Panc1 (cell line): Measurements from ENCODE around the gene APOM. TPM values are rescaled to one million over a fixed set of nuclear protein-coding genes. Genes with fewer than 3 reads are reported as not detected.

ENCODE experiments used
- ATAC-seq: fragments of 200-7000 bp; cut with Tn5 transposase; 2 replicates; pipeline ENCODE4 v1.9.1; 2020; ENCODE audit warnings: mild to moderate bottlenecking, moderate library complexity
- BruUV-seq: library from RNA; stranded (reverse); fragments of 400-500 nt; replicated peaks from 2 replicates; lab custom pipeline; 2021; lab: Mats Ljungman, UMichigan
- CTCF ChIA-PET: fragments of 300-600 bp; sonication (Branson Sonifier 250); formaldehyde crosslinking; loops from one replicate; lab custom pipeline; 2022; ENCODE audit warnings: antibody characterized with exemption; lab: Charles Lee
- POLR2A ChIA-PET: fragments of 300-600 bp; sonication (Branson Sonifier 250); formaldehyde crosslinking; loops from one replicate; lab custom pipeline; 2022; ENCODE audit warnings: antibody characterized with exemption; lab: Charles Lee
- DNase-seq: peaks from one replicate; pipeline ENCODE4 v3.0.0-alpha.2; 2010; ENCODE audit warnings: low read depth, low spot score
- H3K27ac ChIP-seq: 2 replicates; pipeline ENCODE4 v1.5.1; 2011; ENCODE audit warnings: mild to moderate bottlenecking, low read length, inconsistent platforms
- H3K27me3 ChIP-seq: fragments of 200-500 bp; sonication (Bioruptor generic); 2 replicates; pipeline ENCODE4 v1.6.0; 2014; ENCODE audit warnings: low read length, inconsistent platforms; ENCODE audit not compliant: control insufficient read depth, insufficient read depth
- H3K36me3 ChIP-seq: fragments of 200-500 bp; sonication (Bioruptor generic); 2 replicates; pipeline ENCODE4 v1.5.1; 2014; ENCODE audit warnings: inconsistent platforms, mild to moderate bottlenecking, low read length, moderate library complexity; ENCODE audit not compliant: control insufficient read depth, insufficient read depth
- H3K4me1 ChIP-seq: 2 replicates; pipeline ENCODE4 v1.5.1; 2011; ENCODE audit warnings: inconsistent platforms, mild to moderate bottlenecking, low read length, moderate library complexity; ENCODE audit not compliant: control insufficient read depth, insufficient read depth
- H3K4me3 ChIP-seq, 2 experiments: 2 replicates each; pipeline ENCODE4 v1.5.1; 2011 to 2012; ENCODE audit warnings: low read depth in 2 of 2, low read length in 2 of 2, mild to moderate bottlenecking in 2 of 2, inconsistent platforms in 1 of 2, moderate library complexity in 1 of 2
- H3K9me3 ChIP-seq: fragments of 200-500 bp; sonication (Bioruptor generic); 2 replicates; pipeline ENCODE4 v1.5.1; 2014; ENCODE audit warnings: low read depth, mild to moderate bottlenecking, inconsistent platforms, low read length, moderate library complexity; ENCODE audit not compliant: control insufficient read depth, insufficient read depth
- POLR2AphosphoS5 ChIP-seq: IDR thresholded peaks from 2 replicates; pipeline ENCODE4 v1.6.1; 2012; ENCODE audit warnings: mild to moderate bottlenecking, low read depth, low read length, moderate library complexity
- SIN3A ChIP-seq: IDR thresholded peaks from 2 replicates; pipeline ENCODE4 v1.6.1; 2012; ENCODE audit warnings: low read depth, mild to moderate bottlenecking, low read length, moderate library complexity, borderline replicate concordance; ENCODE audit not compliant: insufficient read depth
- TCF7L2 ChIP-seq: IDR thresholded peaks from 2 replicates; pipeline ENCODE4 v1.6.1; 2011; ENCODE audit warnings: mild to moderate bottlenecking, low read depth, low read length, inconsistent platforms
- in situ Hi-C: cut with HindIII; loops from 2 replicates; pipeline ENCODE4 v1.10.0; 2016; ENCODE audit warnings: low sequenced_read_pairs, low pct_unique_long_range_greater_than_20kb
- intact Hi-C: fragments of 100-400 bp; cut with micrococcal nuclease; formaldehyde crosslinking; loops from one replicate; pipeline ENCODE4 v1.10.0; 2022; ENCODE audit not compliant: unreplicated experiment
- total RNA-seq: library from RNA; stranded (reverse); gene quantifications from one replicate; pipeline ENCODE4 v1.2.1, GENCODE V29; 2021; ENCODE audit not compliant: unreplicated experiment
- TF ChIP-seq, protein P1 (sequence below), 2 experiments: IDR thresholded peaks; 2 replicates each; pipeline ENCODE4 v1.6.1; 2011 to 2012; ENCODE audit warnings: low read depth in 2 of 2, control low read depth in 1 of 2, low read length in 1 of 2, mild to moderate bottlenecking in 1 of 2, moderate library complexity in 1 of 2; ENCODE audit not compliant: insufficient read depth in 1 of 2
- TF ChIP-seq, protein P2 (sequence below): fragments of 450-650 bp; IDR thresholded peaks from 2 replicates; pipeline ENCODE4 v1.5.1; 2017; ENCODE audit warnings: mild to moderate bottlenecking

Gene APOM
- total RNA-seq, 1 experiment from 2014 or later = 1.8 TPM

DNA sequence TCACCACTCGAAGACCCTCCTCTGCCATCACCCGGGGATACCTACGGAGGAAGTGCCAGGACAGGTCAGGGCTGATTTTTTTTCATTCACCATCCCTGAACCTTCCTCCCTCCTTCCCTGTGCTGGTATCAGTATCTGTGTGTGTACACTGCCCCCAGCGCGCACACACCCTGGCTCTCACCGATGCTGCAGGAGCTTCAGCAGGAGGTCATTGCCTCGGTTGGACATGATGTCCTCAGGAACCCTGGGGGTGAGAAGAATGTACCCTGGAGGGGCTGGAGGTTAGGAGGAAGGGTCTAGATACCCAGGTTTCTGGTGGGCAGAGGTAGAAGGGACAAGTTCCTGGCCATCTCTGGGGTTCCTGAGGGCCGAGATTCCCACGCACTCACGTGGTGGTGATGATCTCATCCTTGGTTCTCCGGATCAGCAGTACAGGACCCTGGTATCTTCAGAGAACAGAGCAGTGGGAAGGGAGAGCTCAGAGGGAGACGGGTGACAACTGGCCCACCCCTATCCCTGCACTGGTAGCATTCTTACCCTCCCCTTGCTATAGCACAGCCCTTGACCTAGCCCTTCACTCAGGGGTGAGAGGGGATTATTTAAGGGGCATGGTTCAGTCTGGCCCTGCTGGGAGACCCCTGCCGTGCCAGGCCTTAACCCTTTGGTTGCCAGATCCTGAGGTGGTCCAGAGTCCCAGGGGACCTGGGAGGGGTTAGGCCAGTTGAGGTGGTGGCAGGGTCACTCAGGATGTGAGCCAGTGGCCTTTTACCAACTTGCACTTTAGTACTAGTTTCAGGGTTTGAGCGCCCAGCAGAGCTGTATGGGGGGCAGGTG is 32.4 kb downstream of the APOM start:
- CTCF ChIA-PET = no interaction called here
- Histone ChIP-seq H3K4me1 (no peaks in the 10 kb centered on the region), H3K4me3 (no peak overlapping the region), H3K27me3 (no peaks in the 10 kb centered on the region), H3K27ac (no peak overlapping the region), H3K9me3 (no peaks in the 10 kb centered on the region), H3K36me3 (0 out of 2 replicates have a peak, but pooled peaks cover 5% of the 10 kb centered on the region)
- intact Hi-C loops = no loop called here
- POLR2A ChIA-PET = no interaction called here
- DNase-seq = no peak
- no TSS peak for BruUV-seq
- TF ChIP-seq, protein P1, sequence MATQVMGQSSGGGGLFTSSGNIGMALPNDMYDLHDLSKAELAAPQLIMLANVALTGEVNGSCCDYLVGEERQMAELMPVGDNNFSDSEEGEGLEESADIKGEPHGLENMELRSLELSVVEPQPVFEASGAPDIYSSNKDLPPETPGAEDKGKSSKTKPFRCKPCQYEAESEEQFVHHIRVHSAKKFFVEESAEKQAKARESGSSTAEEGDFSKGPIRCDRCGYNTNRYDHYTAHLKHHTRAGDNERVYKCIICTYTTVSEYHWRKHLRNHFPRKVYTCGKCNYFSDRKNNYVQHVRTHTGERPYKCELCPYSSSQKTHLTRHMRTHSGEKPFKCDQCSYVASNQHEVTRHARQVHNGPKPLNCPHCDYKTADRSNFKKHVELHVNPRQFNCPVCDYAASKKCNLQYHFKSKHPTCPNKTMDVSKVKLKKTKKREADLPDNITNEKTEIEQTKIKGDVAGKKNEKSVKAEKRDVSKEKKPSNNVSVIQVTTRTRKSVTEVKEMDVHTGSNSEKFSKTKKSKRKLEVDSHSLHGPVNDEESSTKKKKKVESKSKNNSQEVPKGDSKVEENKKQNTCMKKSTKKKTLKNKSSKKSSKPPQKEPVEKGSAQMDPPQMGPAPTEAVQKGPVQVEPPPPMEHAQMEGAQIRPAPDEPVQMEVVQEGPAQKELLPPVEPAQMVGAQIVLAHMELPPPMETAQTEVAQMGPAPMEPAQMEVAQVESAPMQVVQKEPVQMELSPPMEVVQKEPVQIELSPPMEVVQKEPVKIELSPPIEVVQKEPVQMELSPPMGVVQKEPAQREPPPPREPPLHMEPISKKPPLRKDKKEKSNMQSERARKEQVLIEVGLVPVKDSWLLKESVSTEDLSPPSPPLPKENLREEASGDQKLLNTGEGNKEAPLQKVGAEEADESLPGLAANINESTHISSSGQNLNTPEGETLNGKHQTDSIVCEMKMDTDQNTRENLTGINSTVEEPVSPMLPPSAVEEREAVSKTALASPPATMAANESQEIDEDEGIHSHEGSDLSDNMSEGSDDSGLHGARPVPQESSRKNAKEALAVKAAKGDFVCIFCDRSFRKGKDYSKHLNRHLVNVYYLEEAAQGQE (IDR thresholded peaks at IDR 0.05; ENCODE audit: insufficient read depth in 1 of 2, low read depth in 2 of 2, low read length in 1 of 2) = no peak
- TF ChIP-seq, protein P2, sequence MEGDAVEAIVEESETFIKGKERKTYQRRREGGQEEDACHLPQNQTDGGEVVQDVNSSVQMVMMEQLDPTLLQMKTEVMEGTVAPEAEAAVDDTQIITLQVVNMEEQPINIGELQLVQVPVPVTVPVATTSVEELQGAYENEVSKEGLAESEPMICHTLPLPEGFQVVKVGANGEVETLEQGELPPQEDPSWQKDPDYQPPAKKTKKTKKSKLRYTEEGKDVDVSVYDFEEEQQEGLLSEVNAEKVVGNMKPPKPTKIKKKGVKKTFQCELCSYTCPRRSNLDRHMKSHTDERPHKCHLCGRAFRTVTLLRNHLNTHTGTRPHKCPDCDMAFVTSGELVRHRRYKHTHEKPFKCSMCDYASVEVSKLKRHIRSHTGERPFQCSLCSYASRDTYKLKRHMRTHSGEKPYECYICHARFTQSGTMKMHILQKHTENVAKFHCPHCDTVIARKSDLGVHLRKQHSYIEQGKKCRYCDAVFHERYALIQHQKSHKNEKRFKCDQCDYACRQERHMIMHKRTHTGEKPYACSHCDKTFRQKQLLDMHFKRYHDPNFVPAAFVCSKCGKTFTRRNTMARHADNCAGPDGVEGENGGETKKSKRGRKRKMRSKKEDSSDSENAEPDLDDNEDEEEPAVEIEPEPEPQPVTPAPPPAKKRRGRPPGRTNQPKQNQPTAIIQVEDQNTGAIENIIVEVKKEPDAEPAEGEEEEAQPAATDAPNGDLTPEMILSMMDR = no peak
- TF ChIP-seq POLR2AphosphoS5 (no peak), TCF7L2 (no peak), SIN3A (no peak)
- in situ Hi-C loops = no loop called here
- 0 out of 2 replicates have a peak, but pooled peaks have one; percentile 27 for ATAC-seq

DNA sequence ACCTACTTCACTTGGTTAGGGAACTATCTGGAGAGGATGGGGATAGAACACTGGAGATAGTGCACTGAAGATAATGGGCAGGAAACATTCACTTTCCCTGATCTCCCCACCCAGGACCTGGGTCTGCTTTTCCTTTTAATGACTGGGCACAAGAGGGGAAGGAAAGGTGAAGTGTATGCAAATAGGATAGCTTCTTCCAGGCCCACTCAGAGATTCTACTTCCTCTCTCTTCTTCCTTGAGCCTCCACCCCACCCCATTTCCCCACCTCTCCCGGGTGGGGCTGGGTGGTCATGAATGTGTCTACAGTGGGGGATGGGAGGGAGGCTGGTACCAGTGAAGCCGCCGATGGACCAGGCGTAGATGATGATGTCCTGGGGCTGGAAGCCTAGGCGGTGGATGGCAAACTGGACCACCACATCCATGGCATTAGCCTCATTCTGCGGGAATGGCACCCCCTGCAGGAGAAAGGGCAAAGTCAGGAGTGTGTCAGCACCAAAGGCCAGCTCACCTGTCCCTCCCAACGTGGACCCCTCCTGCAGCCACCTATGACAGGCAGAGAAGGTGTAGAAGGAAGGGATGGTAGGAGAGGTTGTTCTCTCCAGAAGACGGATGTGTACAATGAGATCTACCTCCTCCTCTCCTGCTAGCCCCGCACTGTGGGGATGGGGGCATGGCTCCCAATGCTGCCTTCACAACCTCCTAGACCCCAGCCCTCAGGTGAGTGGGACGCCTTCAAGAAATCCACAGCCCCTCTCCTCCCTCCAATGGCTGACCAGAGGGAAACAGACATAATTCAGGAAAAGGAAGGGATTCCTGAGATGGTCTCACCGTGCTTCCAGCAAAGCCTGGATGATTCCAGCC is 33.8 kb downstream of the APOM start:
- intact Hi-C loops = no loop called here
- DNase-seq (no peak), ATAC-seq (no peak)
- Histone ChIP-seq H3K27me3 (no peaks in the 10 kb centered on the region), H3K36me3 (0 out of 2 replicates have a peak, but pooled peaks cover 5% of the 10 kb centered on the region), H3K9me3 (no peaks in the 10 kb centered on the region), H3K27ac (no peak overlapping the region), H3K4me3 (no peak overlapping the region), H3K4me1 (no peaks in the 10 kb centered on the region)
- BruUV-seq = no TSS peak
- TF ChIP-seq, protein P1 (IDR thresholded peaks at IDR 0.05; ENCODE audit: insufficient read depth in 1 of 2, low read depth in 2 of 2, low read length in 1 of 2) = no peak
- TF ChIP-seq POLR2AphosphoS5 (no peak), TCF7L2 (no peak), SIN3A (no peak)
- TF ChIP-seq, protein P2 = no peak; the same call in 1 of the 2 replicates
- POLR2A ChIA-PET = interaction anchor here (0.7 kb wide), 1 partner anchor 38 kb away, joined by 3 read pairs; no protein-coding TSS in a partner anchor
- in situ Hi-C loops = no loop called here
- CTCF ChIA-PET = no interaction called here
